GM12873 (cell line): ENCODE measurements around the gene FFAR1.

Experiments
- CTCF ChIP-seq: IDR thresholded peaks from 2 replicates; pipeline ENCODE4 v1.5.1; 2012; ENCODE audit warnings: low read depth, mild to moderate bottlenecking, moderate library complexity, low read length, control low read depth; ENCODE audit not compliant: insufficient read depth; ENCODE audit errors: missing control alignments

The FFAR1 gene

GRCh38 chr19:35351411-35352176, 3.9 kb downstream of the FFAR1 start:
- no peak for TF ChIP-seq CTCF

GRCh38 chr19:35352177-35352447, 4.4 kb downstream of the FFAR1 start:
- TF ChIP-seq CTCF, result no peak

GRCh38 chr19:35352448-35353304, 5.0 kb downstream of the FFAR1 start:
- TF ChIP-seq CTCF, result peak; percentile 86

- TF ChIP-seq CTCF, result no peak
These were observed 5.9 kb downstream of the FFAR1 start for GRCh38 chr19:35353635-35354034.

- no peak for TF ChIP-seq CTCF
These were observed 7.2 kb downstream of the FFAR1 start for GRCh38 chr19:35354898-35355297.

GRCh38 chr19:35355791-35356460, 8.2 kb downstream of the FFAR1 start:
- TF ChIP-seq CTCF, result no peak

- TF ChIP-seq CTCF, result no peak
These were observed 10.3 kb downstream of the FFAR1 start, which contains the start of gene FFAR3 for GRCh38 chr19:35357867-35358573. Gene FFAR3, plus strand, starts transcription at chr19:35358460. Its CDS starts 431 bp downstream, at chr19:35358891.
